Measurements from ENCODE around the gene KRTAP1-3.

Gene KRTAP1-3

DNA sequence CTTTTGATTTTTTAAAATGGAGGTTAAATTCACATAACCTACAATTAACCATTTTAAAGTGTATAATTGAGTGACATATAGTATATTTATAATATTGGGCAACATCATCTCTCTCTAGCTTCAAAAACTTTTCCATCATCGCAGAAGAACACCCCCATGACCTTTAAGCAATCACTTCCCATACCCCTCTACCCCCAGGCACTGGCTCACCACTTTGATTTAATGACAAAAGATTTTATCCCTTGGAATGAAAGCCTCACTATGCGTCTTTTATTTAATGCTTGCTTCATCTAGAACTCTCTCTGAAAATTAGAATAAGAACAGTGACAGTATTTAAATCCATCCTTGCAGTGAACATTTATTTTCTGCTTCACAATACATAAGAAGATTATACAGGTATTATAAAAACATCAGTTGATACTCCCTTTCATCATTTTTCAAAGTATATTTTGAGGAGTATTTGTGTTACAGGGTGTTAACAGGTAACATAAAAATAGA lies 3.2 kb upstream of the KRTAP1-3 start:
- H3K4me3 ChIP-seq (replicated peaks; ENCODE audit: low read depth, low read length), result no peak overlapping the region
- no peak for DNase-seq (ENCODE audit: extremely low read depth, insufficient read length)

DNA sequence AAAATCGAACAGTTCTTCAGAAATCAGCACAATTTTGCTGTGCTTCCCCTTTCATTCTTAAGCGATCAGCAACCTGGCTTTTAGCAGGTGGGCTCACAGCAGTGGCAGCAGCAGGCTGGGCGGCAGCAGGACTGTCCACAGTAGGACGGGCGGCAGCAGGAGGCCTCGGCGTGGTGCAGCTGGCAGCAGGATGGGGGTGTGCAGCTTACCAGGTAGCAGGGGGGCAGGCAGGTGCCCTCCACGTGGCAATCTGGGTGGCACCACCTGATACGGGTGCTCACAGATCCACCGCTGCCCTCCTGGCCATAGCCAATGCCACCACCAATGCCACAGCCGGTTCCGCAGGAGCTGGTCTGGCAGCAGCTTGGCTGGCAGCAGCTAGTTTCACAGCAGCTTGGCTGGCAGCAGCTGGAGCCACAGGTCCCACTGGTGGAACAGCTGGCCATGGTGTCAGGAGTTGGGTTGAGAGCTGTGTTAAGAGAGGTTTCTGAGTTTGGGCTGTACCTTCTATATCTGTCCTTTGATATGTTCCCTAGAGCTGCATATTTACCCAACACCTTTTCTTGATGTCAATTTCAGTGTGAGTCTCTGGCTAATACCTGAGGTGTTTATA lies 4.9 kb downstream of the KRTAP1-3 start, which contains the start of gene KRTAP1-4:
Gene KRTAP1-4 (minus strand): TSS at position 563 of the 613 bp plus-strand sequence. CDS start 117 bp downstream, at position 446.
- H3K4me3 ChIP-seq (replicated peaks; ENCODE audit: low read depth, low read length), result no peak within 1 kb of the TSS
- no peaks in the 10 kb centered on the region for H3K27me3 ChIP-seq (replicated peaks; ENCODE audit: control insufficient read depth, insufficient read depth, low read length)
- no peak for DNase-seq (ENCODE audit: extremely low read depth, insufficient read length)
- TF ChIP-seq, protein P1, sequence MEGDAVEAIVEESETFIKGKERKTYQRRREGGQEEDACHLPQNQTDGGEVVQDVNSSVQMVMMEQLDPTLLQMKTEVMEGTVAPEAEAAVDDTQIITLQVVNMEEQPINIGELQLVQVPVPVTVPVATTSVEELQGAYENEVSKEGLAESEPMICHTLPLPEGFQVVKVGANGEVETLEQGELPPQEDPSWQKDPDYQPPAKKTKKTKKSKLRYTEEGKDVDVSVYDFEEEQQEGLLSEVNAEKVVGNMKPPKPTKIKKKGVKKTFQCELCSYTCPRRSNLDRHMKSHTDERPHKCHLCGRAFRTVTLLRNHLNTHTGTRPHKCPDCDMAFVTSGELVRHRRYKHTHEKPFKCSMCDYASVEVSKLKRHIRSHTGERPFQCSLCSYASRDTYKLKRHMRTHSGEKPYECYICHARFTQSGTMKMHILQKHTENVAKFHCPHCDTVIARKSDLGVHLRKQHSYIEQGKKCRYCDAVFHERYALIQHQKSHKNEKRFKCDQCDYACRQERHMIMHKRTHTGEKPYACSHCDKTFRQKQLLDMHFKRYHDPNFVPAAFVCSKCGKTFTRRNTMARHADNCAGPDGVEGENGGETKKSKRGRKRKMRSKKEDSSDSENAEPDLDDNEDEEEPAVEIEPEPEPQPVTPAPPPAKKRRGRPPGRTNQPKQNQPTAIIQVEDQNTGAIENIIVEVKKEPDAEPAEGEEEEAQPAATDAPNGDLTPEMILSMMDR (IDR thresholded peaks at IDR 0.05; ENCODE audit: insufficient read depth, low read length, poor library complexity, severe bottlenecking), result no peak
- no peaks in the 10 kb centered on the region for H3K36me3 ChIP-seq (ENCODE audit: control insufficient read depth, insufficient read depth, low read length)

More for the DNA sequence above, 3.2 kb upstream of the KRTAP1-3 start:
- Histone ChIP-seq H3K36me3 (ENCODE audit: control insufficient read depth, insufficient read depth, low read length) (no peaks in the 10 kb centered on the region), H3K27me3 (replicated peaks; ENCODE audit: control insufficient read depth, insufficient read depth, low read length) (no peaks in the 10 kb centered on the region)
- TF ChIP-seq, protein P1 (IDR thresholded peaks at IDR 0.05; ENCODE audit: insufficient read depth, low read length, poor library complexity, severe bottlenecking), result no peak

DNA sequence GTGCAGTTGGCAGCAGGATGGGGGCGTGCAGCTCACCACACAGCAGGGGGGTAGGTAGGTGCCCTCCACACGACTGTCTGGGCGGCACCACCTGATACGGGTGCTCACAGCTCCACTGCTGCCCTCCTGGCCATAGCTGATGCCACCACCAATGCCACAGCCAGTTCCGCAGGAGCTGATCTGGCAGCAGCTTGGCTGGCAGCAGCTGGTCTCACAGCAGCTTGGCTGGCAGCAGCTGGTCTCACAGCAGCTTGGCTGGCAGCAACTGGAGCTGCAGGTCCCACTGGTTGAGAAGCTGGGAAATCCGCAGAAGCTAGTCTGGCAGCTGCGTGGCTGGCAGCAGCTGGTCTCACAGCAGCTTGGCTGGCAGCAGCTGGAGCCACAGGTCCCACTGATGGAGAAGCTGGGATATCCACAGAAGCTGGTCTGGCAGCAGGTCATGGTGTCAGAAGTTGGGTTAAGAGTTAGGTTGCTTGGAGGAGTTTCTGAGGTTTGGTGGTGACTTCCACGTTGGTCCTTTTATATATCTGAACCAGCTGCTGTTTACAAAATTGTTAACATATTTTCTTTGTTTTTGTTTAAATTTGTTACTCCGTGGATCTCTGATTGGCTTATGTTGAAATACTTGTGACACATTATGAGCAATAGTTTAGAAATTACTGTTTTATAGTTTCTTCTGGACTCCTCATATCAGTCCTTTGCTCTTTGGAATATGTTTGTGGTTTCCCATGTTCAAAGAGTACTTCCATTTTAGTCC lies 7.8 kb downstream of the KRTAP1-3 start, which contains the start of gene KRTAP1-5:
Gene KRTAP1-5 (minus strand): TSS at position 494 of the 757 bp plus-strand sequence. CDS start 53 bp downstream, at position 441.
- TF ChIP-seq, protein P1 (IDR thresholded peaks at IDR 0.05; ENCODE audit: insufficient read depth, low read length, poor library complexity, severe bottlenecking), result no peak
- Histone ChIP-seq H3K27me3 (replicated peaks; ENCODE audit: control insufficient read depth, insufficient read depth, low read length) (no peaks in the 10 kb centered on the region), H3K36me3 (ENCODE audit: control insufficient read depth, insufficient read depth, low read length) (no peaks in the 10 kb centered on the region), H3K4me3 (replicated peaks; ENCODE audit: low read depth, low read length) (no peak within 1 kb of the TSS)
- DNase-seq (ENCODE audit: extremely low read depth, insufficient read length), result no peak

DNA sequence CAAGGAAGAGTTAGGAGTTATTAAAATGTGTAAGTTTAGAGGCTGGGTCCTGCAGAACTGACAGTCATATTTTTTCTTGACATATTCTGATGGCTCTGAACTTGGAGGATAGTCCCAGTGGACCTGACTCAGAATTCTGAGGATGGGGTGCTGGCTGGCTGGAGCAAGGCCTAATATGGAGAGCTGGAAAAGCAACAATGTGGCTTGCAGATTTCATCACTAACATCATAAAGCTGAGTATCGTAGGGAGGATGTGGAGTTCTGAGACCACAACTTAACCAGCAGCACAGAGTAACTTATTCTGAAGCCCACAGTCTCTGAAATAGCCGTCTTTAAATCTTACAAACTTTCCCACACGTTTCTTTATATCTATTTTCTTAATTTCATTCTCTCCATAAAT lies 10.0 kb downstream of the KRTAP1-3 start:
- DNase-seq (ENCODE audit: extremely low read depth, insufficient read length), result no peak
- Histone ChIP-seq H3K4me3 (replicated peaks; ENCODE audit: low read depth, low read length) (no peak overlapping the region), H3K36me3 (ENCODE audit: control insufficient read depth, insufficient read depth, low read length) (no peaks in the 10 kb centered on the region), H3K27me3 (replicated peaks; ENCODE audit: control insufficient read depth, insufficient read depth, low read length) (no peaks in the 10 kb centered on the region)
- TF ChIP-seq, protein P1 (IDR thresholded peaks at IDR 0.05; ENCODE audit: insufficient read depth, low read length, poor library complexity, severe bottlenecking), result no peak

DNA sequence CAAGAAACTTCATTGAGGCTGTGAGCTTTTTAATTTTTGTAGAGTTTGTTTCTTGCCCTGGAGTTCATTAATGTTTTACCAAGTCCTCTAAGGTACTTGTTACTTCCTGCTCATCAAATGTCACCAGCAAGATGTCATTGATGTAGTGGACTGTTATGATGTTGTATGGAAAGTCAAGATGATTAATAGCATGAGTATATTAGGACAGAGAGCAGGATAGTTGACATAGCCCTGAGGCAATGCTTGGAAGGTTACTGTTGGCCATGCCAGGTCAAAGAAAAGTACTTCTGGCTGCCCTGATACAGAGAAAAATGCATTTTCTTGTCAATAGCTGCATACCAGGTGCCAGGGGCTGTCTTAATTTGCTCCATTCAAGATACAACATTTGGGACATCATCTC lies 14.3 kb downstream of the KRTAP1-3 start:
- TF ChIP-seq, protein P1 (IDR thresholded peaks at IDR 0.05; ENCODE audit: insufficient read depth, low read length, poor library complexity, severe bottlenecking), result no peak
- H3K36me3 ChIP-seq (ENCODE audit: control insufficient read depth, insufficient read depth, low read length), result no peaks in the 10 kb centered on the region
- no peak overlapping the region for H3K4me3 ChIP-seq (replicated peaks; ENCODE audit: low read depth, low read length)
- DNase-seq (ENCODE audit: extremely low read depth, insufficient read length), result no peak
- no peaks in the 10 kb centered on the region for H3K27me3 ChIP-seq (replicated peaks; ENCODE audit: control insufficient read depth, insufficient read depth, low read length)

Measured in GM06990 (cell line).